HG03196 (cell line): Measurements from ENCODE around the gene CD59.
A peak's percentile ranks its signal among the peaks of the same experiment; 100 is the strongest.

Experiments
- ATAC-seq: cut with Tn5 transposase; IDR thresholded peaks from one replicate; pipeline ENCODE4 v1.9.1; 2021; ENCODE audit not compliant: unreplicated experiment

Gene CD59, protein sequence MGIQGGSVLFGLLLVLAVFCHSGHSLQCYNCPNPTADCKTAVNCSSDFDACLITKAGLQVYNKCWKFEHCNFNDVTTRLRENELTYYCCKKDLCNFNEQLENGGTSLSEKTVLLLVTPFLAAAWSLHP

GRCh38 chr11:33736148-33736812 lies at the start of gene CD59:
CD59 (minus strand) TSS chr11:33736423; CDS start chr11:33722445, 13,978 bp downstream.
- peak; percentile 62 for ATAC-seq

GRCh38 chr11:33785609-33786008 lies 49.4 kb upstream of the CD59 start:
- ATAC-seq = no peak

DNA sequence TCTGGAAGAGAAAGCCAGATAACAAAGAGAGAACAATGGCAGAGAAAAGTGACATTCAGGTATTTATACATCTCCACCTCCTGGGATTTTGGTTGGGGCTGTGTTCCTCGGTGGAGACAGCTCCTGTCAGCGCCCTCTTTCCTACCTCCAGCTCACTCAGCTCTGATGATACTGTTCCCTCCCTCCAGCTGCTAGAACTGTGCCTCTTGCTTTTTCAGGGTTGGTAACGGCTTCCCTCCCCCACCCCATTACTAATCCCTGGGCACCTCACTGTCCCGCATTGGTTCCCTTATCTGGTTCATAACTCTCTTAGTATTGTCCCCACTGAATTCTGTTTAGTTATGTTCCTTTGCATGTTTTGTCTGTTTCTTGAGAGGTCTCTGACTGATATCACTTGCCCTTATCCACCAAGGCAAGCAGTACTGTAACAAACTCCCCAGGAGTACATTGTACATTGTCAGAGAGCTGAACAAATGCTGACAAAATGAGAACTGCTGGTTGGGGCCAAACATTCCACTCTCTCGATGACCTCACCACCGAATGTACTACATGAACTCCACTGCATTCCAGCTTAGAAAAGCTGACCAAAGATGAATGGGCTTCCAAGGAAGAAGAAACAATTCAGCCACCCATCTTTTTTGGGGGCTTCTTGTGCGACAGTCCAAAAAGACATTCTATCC lies 43.8 kb upstream of the CD59 start:
- ATAC-seq = no peak

- no peak for ATAC-seq
Observed at GRCh38 chr11:33778675-33779074, 42.5 kb upstream of the CD59 start.

DNA sequence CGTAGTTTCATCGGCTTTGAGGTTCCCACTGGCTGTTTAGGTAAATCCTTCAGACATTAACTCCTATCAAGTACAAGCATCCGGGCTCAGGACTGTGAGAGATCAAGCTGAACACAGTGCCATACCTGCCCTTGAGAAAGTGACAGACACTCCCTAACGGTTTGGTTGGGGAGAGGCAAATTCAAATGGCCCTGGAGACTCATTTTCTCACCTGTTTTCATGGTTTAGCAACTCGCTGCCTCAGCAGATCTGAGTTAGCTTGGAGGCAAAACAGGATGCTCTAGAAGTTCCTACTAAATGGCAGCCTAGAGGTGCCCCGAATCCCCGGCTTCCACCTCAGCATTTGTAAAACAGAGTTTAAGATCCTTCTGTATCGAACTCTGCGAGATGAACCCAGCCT lies 41.7 kb upstream of the CD59 start:
- no peak for ATAC-seq

GRCh38 chr11:33775832-33776470 lies 39.7 kb upstream of the CD59 start:
- peak; percentile 33 for ATAC-seq

DNA sequence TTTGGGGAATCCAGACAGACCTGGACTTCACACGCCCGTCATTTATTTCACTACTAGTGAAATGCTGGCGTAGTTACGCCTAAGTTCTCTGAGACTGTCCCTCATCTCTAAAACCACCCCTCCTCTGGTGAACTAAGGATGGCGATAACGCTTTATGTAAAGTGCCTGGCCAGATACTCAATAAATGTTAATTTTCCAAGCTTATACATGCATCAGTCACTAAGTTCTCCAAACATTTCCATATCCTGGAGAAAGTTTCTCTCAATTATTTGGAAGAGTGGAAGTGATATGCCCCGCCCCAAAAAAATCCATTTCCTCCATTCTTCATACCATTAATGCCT lies 39.2 kb upstream of the CD59 start:
- no peak for ATAC-seq

DNA sequence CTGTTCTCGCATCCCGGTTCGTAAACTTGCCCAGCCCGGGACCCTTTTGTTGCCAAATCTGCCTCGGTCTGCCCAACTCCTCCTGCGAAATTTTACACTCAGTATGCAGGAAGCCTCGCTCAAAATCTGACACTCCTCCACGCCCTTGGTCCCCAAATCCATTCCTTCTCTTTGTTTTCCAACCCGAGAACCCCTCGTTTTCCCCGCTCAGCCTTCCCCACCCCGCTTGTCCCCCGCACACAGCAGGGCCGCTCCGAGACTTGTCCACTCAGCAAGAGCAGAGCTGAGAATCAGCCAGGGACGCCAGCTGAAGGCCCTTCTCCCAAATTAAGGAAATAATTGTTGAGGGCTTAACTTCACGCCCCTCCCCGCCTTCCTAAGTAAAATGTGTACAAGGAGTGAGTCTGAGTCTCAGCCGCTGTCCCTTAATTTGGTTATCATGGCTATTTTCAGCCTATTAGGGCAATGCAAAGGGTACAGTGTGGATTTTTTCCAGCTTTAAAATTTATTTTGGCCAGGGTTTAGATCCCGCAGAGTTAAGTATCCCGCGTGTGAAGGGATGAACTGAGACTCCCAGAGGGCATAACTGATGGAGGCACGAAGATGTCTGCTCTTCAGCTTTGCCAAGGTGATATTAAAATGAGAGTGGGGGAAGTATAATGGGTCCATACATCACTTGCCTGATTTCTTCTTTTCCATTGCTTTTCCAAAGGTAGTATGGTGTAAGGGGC lies 38.7 kb upstream of the CD59 start:
- no peak for ATAC-seq

GRCh38 chr11:33773987-33774735 lies 37.9 kb upstream of the CD59 start, which contains the start of gene FBXO3:
FBXO3 (minus strand) TSS chr11:33774520; CDS start chr11:33774497, 23 bp downstream.
- ATAC-seq = peak; percentile 65

DNA sequence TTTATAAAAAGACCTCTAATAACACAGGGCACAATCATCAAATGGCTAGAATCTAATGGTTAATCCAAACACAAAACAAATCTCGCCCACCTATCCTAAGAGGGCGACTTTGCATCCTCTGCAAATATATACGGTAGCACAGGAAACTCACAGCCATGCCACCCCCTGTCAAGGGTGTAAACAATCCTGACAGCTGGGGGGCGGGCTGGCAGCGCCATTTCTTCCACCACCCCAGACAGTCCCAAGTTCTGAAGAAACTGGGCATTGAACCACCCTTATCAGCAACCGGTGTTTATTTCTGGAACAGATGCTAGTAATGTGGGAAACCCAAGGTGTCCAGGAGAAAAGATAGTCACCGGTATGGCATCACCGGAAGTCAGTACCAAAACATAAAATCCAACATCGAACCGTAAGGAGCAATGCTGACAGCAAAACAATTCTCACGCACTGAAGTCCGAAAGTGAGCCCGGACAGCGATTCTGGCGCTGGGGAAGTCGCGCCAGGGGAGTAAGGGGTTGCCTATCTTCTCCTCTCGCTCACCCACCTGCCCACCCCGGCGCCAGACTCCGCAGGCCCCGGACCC lies 37.3 kb upstream of the CD59 start:
- peak; percentile 32 for ATAC-seq

DNA sequence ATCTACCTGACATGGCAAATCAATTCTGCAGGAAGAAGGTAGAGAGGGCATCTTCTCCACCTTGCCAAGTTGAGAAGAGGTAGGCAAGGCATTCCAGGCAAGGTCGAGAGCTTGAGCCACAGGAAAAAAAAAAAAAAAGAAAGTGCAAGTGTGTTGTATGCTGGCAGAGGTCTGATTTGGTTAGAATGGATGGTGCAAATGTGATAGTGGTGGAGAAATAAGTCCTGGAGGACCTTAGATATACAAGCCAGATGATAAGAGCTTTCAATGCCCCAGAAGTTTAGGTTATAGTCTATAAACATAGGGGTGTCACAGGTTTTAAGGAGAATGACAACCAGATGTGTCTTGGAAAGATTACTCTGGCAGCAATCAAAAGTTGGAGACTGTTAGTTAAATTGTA lies 36.6 kb upstream of the CD59 start:
- ATAC-seq = no peak

- no peak for ATAC-seq
Observed at GRCh38 chr11:33772300-33772699, 36.1 kb upstream of the CD59 start.

DNA sequence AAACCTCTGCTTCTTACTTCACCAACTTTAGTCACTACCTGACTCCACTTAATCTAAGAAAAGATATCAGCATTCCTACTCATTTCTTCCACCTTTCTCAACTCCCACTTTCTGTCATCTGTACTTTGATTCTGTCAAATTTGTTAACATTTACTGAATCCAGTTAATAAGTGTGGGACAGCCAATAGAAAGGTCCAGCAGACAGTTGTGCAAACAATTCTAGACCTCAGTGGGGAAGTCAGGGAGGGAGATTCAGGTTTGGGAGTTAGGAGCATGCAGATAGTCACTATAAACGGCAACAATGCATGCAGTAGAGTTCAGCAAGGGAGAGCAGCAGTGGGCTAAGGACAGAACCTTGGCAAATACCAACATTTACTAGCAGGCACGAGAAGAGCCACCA lies 34.0 kb upstream of the CD59 start:
- ATAC-seq = no peak

- no peak for ATAC-seq
Observed at GRCh38 chr11:33769542-33769941, 33.3 kb upstream of the CD59 start.

DNA sequence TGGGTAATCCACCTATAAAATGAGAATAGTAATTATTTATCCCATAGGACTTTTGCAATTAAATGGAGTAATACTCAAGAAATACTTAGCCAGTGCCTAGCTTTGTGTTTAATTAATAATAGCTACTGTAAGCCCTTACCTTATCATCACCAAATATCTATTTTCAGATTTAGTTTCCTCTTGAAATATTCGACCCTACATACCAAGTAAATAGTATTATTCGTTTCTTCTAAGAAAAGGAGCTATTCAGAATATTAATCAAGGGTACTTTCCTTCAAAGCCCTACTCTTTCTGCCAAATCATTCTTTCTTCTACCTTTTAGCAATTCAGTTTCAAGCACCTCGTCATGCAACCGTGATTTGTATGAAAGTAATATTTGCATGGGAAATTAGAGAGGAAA lies 31.4 kb upstream of the CD59 start:
- no peak for ATAC-seq

GRCh38 chr11:33766085-33766484 lies 29.9 kb upstream of the CD59 start:
- no peak for ATAC-seq

DNA sequence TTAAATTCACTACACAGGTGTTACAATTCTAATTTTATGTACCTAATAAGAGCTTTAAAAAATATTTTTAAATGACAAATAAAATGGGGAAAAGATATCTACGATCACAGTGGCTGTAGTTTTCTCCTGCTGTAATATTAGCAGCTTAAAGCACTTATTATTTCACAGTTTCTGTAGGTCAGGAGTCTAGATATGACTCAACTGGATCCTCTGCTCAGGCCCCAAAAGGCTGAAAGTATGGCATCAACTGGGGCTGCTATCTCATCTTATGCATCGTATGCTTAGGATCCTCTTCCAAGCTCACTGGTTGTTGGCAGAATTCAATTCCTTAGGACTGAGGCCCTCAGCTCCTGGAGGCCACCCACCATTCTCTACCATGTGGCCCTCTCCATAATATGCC lies 25.2 kb upstream of the CD59 start:
- ATAC-seq = peak; percentile 84

DNA sequence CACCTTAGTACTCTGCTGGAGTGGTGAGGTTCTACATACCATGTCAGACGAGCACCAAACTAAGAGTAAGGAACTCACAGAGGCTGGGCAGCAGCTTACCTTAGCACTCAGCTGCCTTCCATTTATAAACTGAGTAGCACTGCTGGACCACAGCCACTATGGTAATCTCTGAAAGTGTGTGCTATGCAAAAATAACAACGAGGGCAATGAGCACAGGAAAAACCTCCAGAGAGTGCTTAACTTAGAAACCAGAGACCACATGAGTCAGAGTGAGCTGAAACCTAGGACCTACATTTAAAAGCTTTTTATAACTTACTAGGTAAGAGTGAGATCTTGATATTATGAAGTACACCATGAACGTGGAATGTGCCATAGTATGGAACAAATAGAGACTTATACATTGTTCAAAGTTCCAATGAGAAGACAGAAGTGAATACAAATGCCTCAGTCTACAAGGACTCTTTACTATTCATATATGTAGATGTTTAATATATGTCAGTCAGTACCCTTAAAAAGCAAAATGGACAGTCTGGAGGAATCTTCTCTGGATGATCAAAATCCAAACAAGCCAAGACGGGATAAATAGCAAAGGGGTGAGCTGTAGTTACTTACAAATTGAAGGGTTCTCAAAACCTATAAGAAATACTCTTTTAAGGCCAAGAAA lies 17.2 kb upstream of the CD59 start:
- ATAC-seq = peak; percentile 97

DNA sequence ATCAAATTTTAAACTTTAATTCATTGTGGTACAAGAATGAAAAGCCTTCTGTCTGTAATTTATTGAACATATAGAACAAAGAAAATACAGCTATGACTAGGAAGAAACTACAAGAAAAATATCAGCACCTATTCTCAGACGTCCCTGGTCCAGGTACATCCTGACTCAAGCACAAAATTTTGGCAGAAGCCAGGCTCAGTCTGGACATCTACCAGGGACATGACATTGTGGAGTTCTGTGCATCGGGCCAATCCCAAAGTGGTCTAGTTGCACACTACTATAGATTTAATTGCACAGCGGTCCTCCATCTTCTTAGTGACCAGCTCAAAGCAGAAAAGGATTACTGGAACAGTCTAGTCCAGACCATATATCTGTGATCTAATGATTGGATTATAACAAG lies 15.7 kb upstream of the CD59 start:
- no peak for ATAC-seq

DNA sequence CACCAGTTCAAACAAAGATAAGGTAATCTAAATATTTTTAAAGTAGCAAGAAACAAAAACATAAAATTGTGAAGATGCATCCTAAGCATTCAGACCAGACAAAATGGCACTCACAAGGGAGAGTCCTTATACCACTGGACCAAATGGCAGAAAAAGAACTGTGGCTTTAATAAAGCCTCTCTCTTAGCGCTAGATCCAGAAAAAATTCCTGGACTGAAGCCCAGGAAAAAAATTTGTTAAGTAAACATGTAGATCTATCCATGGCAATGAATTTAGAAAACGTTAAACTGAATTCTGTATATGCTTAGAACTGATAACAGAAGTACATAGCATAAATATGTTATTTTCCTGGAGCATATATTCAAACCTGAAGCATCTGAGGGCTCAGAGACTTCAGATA lies 11.8 kb upstream of the CD59 start:
- no peak for ATAC-seq
